Measurements from ENCODE around the gene TIMMDC1.
"Not testable (repeated sequence)": the region's sequence is repeated elsewhere in the genome, so short reads cannot be mapped to it uniquely, and the experiment has no call there.

TIMMDC1 gene

GRCh38 chr3:119557192-119557876 lies 59.0 kb downstream of the TIMMDC1 start:
- DNase-seq (ENCODE audit: low read depth) = no peak

DNA sequence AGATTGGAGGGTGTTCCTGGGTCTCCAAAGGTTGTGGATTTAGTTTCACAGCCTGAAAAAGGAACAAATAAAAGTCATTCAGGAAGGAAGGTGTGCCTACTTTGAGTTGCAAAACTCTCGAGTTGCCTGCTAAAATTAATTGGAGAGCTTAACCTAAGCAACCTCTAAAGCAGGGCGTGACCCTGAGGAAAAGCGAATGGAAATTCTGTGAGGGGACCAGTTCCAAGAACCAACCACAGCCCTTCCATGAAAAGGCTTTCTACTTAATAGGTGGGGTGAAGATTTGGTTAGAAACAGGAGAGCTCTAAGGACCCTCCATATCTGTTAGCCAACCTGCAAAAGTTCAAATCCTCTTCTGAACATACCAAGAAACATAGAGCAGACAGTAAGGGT lies 59.5 kb downstream of the TIMMDC1 start:
- no peak for DNase-seq (ENCODE audit: low read depth)

GRCh38 chr3:119558626-119559317 lies 60.4 kb downstream of the TIMMDC1 start:
- DNase-seq (ENCODE audit: low read depth) = no peak

GRCh38 chr3:119559441-119559963 lies 61.2 kb downstream of the TIMMDC1 start, which contains the start of gene CD80:
CD80 (minus strand) TSS chr3:119559614; CDS start chr3:119557728, 1,886 bp downstream.
- DNase-seq (ENCODE audit: low read depth) = peak; percentile 14

DNA sequence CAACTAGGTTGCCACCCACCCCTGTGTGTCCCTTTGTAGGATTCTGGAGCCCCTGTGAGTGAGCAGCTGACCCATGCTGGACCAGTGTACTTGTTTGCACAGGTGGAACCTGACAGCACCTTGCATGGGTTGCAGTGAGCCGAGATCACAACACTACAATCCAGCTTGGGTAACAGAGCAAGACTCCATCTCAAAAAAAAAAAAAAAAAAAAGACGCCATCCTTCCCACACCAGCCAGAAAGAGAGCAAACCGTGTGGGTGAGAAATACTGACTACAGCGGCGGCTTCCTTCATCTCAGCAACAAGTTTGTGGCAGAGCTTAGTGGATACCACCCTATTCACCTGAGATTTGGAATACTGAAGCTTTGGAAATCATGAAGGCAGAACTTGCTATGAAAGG lies 61.8 kb downstream of the TIMMDC1 start:
- DNase-seq (ENCODE audit: low read depth) = no peak

- DNase-seq (ENCODE audit: low read depth) = peak; percentile 37
Observed at GRCh38 chr3:119562307-119562961, 64.1 kb downstream of the TIMMDC1 start.

DNA sequence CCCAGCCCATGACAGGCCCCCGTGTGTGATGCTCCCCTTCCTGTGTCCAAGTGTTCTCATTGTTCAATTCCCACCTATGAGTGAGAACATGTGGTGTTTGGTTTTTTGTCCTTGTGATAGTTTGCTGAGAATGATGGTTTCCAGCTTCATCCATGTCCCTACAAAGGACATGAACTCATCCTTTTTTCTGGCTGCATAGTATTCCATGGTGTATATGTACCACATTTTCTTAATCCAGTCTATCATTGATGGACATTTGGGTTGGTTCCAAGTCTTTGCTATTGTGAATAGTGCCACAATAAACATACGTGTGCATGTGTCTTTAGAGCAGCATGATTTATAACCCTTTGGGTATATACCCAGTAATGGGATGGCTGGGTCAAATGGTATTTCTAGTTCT lies 65.0 kb downstream of the TIMMDC1 start:
- DNase-seq (ENCODE audit: low read depth) = not testable (repeated sequence)

DNA sequence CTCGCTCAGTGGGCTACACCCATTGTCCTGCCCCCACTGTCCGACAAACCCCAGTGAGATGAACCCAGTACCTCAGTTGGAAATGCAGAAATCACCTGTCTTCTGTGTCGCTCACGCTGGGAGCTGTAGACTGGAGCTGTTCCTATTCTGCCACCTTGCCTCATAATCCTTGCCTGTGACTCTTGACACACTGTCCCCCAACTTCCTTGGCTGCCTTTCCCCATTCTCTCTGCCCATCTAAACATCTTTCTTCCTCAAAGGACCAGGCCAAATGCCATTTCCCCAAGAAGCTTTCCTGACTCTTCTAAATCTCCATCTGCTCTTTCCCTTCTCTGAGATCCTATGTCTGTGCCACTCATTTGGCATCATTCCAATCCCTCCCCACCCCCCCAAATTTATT lies 70.8 kb downstream of the TIMMDC1 start:
- no peak for DNase-seq (ENCODE audit: low read depth)

GRCh38 chr3:119570229-119570628 lies 71.9 kb downstream of the TIMMDC1 start:
- no peak for DNase-seq (ENCODE audit: low read depth)

- DNase-seq (ENCODE audit: low read depth) = no peak
Observed at GRCh38 chr3:119571230-119571629, 72.9 kb downstream of the TIMMDC1 start.

DNA sequence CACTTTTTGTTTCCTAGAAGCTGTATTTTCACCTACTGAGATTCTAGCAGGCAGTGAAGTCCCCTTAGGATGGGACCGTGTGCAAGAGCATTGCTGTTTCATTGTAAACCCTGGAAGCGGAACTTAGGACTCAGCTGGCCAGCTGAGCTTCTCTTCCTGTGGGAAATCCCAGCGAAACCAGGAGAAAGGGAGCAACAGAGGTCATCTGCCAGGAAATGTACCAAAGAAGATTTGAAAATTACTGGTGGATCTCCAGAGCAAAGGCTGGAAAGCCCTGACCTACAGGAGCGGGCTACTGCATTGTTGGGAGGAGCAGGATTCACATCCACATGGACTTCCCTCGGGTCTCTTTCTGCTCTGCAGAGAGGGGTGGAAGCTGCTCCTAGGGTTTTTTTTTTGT lies 73.3 kb downstream of the TIMMDC1 start:
- no peak for DNase-seq (ENCODE audit: low read depth)
